Osteocyte (in vitro differentiated cells): Measurements from ENCODE around the gene SH2D3A. TPM values are rescaled to one million over a fixed set of nuclear protein-coding genes. Genes with fewer than 3 reads are reported as not detected.
"Not testable (repeated sequence)": the region's sequence is repeated elsewhere in the genome, so short reads cannot be mapped to it uniquely, and the experiment has no call there.

Experiments used
- DNase-seq: peaks from one replicate; pipeline ENCODE4 v3.0.0; 2021; ENCODE audit warnings: mixed read lengths; ENCODE audit not compliant: unreplicated experiment; ENCODE audit errors: extremely low spot score
- H3K27ac Mint-ChIP-seq: one replicate; pipeline ENCODE4 v1.8.0; 2021; ENCODE audit warnings: mild to moderate bottlenecking, mixed read lengths; ENCODE audit not compliant: unreplicated experiment
- H3K27me3 Mint-ChIP-seq: one replicate; pipeline ENCODE4 v1.8.0; 2021; ENCODE audit warnings: mixed read lengths; ENCODE audit not compliant: unreplicated experiment
- H3K36me3 Mint-ChIP-seq: one replicate; pipeline ENCODE4 v1.8.0; 2021; ENCODE audit warnings: mixed read lengths; ENCODE audit not compliant: unreplicated experiment
- H3K4me1 Mint-ChIP-seq: one replicate; pipeline ENCODE4 v1.8.0; 2021; ENCODE audit warnings: mixed read lengths; ENCODE audit not compliant: unreplicated experiment
- H3K4me3 Mint-ChIP-seq: one replicate; pipeline ENCODE4 v1.8.0; 2021; ENCODE audit warnings: mild to moderate bottlenecking, moderate library complexity, mixed read lengths; ENCODE audit not compliant: unreplicated experiment
- H3K9me3 Mint-ChIP-seq: one replicate; pipeline ENCODE4 v1.8.0; 2021; ENCODE audit warnings: mixed read lengths; ENCODE audit not compliant: unreplicated experiment
- CTCF ChIP-seq: fragments of 200-600 bp; sonication (generic); IDR thresholded peaks from 2 replicates; pipeline ENCODE4 v1.5.0; 2021; ENCODE audit warnings: antibody characterized with exemption, mild to moderate bottlenecking, moderate library complexity
- total RNA-seq: library from RNA; stranded (reverse); gene quantifications from 2 replicates; pipeline ENCODE4 v1.2.1, GENCODE V29; 2021

Gene SH2D3A
- total RNA-seq, 1 donor from 2014 or later, result not detected

- H3K27ac Mint-ChIP-seq, result no peak overlapping the region
- no peaks in the 10 kb centered on the region for H3K9me3 Mint-ChIP-seq
- no peak for DNase-seq
- peaks cover 25% of the 10 kb centered on the region for H3K27me3 Mint-ChIP-seq
- no peaks in the 10 kb centered on the region for H3K36me3 Mint-ChIP-seq
- H3K4me3 Mint-ChIP-seq, result no peak overlapping the region
- TF ChIP-seq CTCF, result no peak
- H3K4me1 Mint-ChIP-seq, result no peaks in the 10 kb centered on the region
Observed at GRCh38 chr19:6709549-6709948, 57.7 kb downstream of the SH2D3A start.

GRCh38 chr19:6708913-6709312 lies 58.3 kb downstream of the SH2D3A start:
- not testable (repeated sequence) for DNase-seq, H3K9me3 Mint-ChIP-seq

GRCh38 chr19:6708346-6708745 lies 58.9 kb downstream of the SH2D3A start:
- Mint-ChIP-seq H3K27me3 (peaks cover 25% of the 10 kb centered on the region), H3K36me3 (no peaks in the 10 kb centered on the region), H3K4me1 (no peaks in the 10 kb centered on the region), H3K9me3 (no peaks in the 10 kb centered on the region), H3K27ac (no peak overlapping the region), H3K4me3 (no peak overlapping the region)
- no peak for DNase-seq
- TF ChIP-seq CTCF, result no peak

More at GRCh38 chr19:6708913-6709312, 58.3 kb downstream of the SH2D3A start:
- H3K4me1 Mint-ChIP-seq, H3K4me3 Mint-ChIP-seq, H3K36me3 Mint-ChIP-seq, H3K27ac Mint-ChIP-seq: not testable (repeated sequence)
- H3K27me3 Mint-ChIP-seq, result peaks cover 25% of the 10 kb centered on the region

- no peaks in the 10 kb centered on the region for H3K4me1 Mint-ChIP-seq
- no peaks in the 10 kb centered on the region for H3K9me3 Mint-ChIP-seq
- TF ChIP-seq CTCF, result no peak
- H3K27ac Mint-ChIP-seq, result no peak overlapping the region
- no peak for DNase-seq
- no peaks in the 10 kb centered on the region for H3K36me3 Mint-ChIP-seq
- H3K4me3 Mint-ChIP-seq, result no peak overlapping the region
- peaks cover 25% of the 10 kb centered on the region for H3K27me3 Mint-ChIP-seq
Observed at GRCh38 chr19:6707658-6708018, 59.6 kb downstream of the SH2D3A start.

GRCh38 chr19:6707011-6707657 lies 60.1 kb downstream of the SH2D3A start:
- Mint-ChIP-seq H3K4me3 (no peak overlapping the region), H3K27ac (no peak overlapping the region), H3K9me3 (no peaks in the 10 kb centered on the region), H3K27me3 (peaks cover 25% of the 10 kb centered on the region), H3K36me3 (no peaks in the 10 kb centered on the region), H3K4me1 (no peaks in the 10 kb centered on the region)
- no peak for DNase-seq
- TF ChIP-seq CTCF, result no peak

GRCh38 chr19:6706633-6706958 lies 60.6 kb downstream of the SH2D3A start:
- Mint-ChIP-seq H3K4me1 (no peaks in the 10 kb centered on the region), H3K9me3 (no peaks in the 10 kb centered on the region), H3K36me3 (no peaks in the 10 kb centered on the region), H3K27me3 (peaks cover 24% of the 10 kb centered on the region), H3K27ac (no peak overlapping the region), H3K4me3 (no peak overlapping the region)
- DNase-seq, result no peak
- TF ChIP-seq CTCF, result no peak
